ENCODE results near the gene EN2. TPM values are rescaled to one million over a fixed set of nuclear protein-coding genes. Genes with fewer than 3 reads are reported as not detected.
A peak's percentile ranks its signal among the peaks of the same experiment; 100 is the strongest.

Gene EN2
- total RNA-seq, 4 donors from 2014 or later = 0.06 TPM; not detected in 3

DNA sequence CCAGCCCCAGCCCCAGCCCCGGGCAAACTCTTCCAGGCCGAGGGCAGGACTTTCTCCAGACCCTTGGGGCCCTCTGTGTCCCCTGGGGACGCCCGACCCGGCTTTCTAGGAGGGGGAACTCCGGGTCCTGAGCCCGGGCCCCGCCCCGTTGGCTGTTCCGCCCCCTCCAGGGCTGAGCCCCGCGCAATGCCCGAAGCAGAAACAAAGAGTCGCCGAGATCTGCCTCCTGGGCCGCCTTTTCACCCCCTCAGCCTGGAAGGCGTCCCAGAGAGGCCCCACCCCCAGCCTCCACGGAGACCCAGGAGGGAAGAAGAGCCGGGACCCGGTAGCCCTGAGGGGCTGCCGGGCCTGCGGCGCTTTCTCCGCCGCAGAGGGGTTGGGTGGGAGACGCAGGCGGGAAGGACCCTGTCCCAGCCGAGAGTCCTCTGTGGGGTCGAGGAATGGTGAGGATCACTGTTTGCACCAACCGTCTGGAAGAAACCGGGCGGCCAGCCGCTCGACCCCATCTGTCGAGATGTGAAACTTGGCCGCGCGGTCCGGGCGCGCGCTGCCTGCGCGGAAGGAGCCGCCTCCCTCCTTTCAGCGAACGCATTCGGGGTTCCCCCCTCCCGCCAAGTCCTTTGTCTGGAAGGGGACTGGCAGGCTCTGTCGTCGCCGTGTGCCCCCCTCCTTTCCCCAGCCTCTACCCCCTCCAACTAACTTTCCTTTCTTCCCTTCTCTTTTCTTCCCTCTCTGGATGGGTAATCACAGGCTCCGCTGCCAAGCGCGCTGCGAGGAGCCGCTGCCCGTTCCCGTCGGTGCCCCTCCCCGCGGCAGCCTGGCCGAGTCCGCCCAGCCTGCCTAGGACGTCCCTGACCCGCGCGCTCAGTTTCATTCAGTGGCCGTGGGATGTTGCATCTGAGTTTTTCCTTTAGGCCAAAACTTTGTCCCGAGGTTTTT lies 10.2 kb downstream of the EN2 start:
- intact Hi-C loops (cut with DNase I) = no loop called here

DNA sequence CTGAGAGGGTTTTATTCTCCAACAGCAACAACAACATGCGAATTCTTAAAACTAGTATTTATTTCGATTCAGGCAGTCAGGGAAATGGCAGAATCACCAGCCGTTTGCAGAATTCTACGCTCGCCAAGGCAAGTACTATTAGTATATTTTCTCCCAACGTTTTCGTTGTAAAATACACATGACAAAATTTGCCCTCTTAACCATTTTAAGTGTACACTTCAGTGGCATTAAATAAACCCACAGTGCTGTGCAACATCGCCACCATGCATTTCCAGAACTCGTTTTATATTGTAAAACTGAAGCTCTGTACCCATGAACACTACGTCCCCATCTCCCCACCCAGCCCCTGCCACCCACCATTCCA lies 10.8 kb downstream of the EN2 start:
- Histone ChIP-seq H3K9me3 (no peaks in the 10 kb centered on the region), H3K27me3 (peaks cover 6 to 100% (median 92%) of the 10 kb centered on the region in 4 donors), H3K27ac (replicated peaks in 1 of 4) (no peak overlapping the region), H3K4me3 (peak overlapping the region in 1 of 4 donors; percentile 22), H3K36me3 (no peaks in the 10 kb centered on the region), H3K4me1 (peaks cover 25 to 36% (median 32%) of the 10 kb centered on the region in 4 donors)
- intact Hi-C loops (cut with DNase I) = no loop called here
- no peak for DNase-seq (ENCODE audit: extremely low spot score)
- 12% methylated on average over 10 of the region's 10 CpGs for WGBS
- no peak for TF ChIP-seq POLR2AphosphoS5 (IDR thresholded peaks at IDR 0.05)
- no peak for TF ChIP-seq POLR2A (IDR thresholded peaks at IDR 0.05; ENCODE audit: low read depth)
- TF ChIP-seq, protein P1, sequence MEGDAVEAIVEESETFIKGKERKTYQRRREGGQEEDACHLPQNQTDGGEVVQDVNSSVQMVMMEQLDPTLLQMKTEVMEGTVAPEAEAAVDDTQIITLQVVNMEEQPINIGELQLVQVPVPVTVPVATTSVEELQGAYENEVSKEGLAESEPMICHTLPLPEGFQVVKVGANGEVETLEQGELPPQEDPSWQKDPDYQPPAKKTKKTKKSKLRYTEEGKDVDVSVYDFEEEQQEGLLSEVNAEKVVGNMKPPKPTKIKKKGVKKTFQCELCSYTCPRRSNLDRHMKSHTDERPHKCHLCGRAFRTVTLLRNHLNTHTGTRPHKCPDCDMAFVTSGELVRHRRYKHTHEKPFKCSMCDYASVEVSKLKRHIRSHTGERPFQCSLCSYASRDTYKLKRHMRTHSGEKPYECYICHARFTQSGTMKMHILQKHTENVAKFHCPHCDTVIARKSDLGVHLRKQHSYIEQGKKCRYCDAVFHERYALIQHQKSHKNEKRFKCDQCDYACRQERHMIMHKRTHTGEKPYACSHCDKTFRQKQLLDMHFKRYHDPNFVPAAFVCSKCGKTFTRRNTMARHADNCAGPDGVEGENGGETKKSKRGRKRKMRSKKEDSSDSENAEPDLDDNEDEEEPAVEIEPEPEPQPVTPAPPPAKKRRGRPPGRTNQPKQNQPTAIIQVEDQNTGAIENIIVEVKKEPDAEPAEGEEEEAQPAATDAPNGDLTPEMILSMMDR (IDR thresholded peaks at IDR 0.05) = no peak
- no peak for TF ChIP-seq EP300 (IDR thresholded peaks at IDR 0.05)

More for the DNA sequence above, 10.2 kb downstream of the EN2 start:
- Histone ChIP-seq H3K4me3 (peak overlapping the region; percentile 10 to 38 (median 28)), H3K36me3 (no peaks in the 10 kb centered on the region), H3K27ac (replicated peaks in 1 of 4) (no peak overlapping the region), H3K9me3 (no peaks in the 10 kb centered on the region), H3K27me3 (peaks cover 6 to 100% (median 90%) of the 10 kb centered on the region in 4 donors), H3K4me1 (peaks cover 25 to 36% (median 32%) of the 10 kb centered on the region in 4 donors)
- WGBS = 5% methylated on average over 35 of the region's 70 CpGs
- no peak for TF ChIP-seq EP300 (IDR thresholded peaks at IDR 0.05)
- TF ChIP-seq POLR2AphosphoS5 (IDR thresholded peaks at IDR 0.05) = no peak
- no peak for TF ChIP-seq POLR2A (IDR thresholded peaks at IDR 0.05; ENCODE audit: low read depth)
- TF ChIP-seq, protein P1 (IDR thresholded peaks at IDR 0.05) = no peak
- no peak for DNase-seq (ENCODE audit: extremely low spot score)

DNA sequence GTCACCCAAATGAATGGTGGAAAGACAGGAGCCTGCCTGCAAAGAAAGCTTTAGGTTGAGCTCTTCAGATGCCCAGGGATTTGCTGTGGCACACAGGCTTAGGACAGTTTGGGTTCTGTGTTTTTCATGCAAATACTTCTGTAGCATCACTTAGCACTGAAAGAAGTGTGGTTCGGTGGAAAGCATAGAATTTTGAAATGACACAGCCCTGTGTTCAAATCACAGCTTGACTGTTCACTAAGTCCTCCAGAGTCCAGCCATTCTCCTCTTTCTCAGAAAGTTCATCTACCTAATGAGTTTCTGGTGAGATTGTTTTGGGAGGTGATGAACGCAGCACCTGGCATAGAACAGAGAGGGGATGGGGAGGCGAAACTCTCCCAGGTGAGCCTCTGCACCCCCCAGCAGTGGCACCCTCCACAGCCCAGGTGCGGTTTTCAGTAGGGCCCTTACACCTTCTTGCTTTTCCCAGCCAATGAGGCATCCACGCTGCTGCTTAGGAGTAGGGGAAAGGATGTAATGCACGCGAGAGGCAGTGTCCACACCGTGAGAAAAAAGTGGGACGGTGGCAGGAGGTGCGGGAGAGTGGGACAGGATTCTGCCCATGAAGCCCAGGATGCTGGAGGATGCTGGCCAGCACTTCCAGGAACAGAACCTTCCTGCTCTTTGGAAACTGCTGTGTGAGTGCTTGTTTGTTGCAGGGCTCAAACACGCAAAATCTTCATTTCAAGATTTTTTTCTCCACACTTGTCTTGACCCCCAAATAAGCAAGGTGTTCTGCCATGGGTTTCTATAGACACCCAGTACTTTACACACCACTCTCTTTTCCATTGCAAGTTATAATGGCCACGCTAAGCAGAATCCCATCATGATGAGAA lies 11.6 kb downstream of the EN2 start:
- WGBS = 7% methylated on average over 12 of the region's 12 CpGs
- DNase-seq (ENCODE audit: extremely low spot score) = no peak
- peaks cover 6 to 100% (median 93%) of the 10 kb centered on the region in 4 donors for H3K27me3 ChIP-seq
- TF ChIP-seq, protein P1 (IDR thresholded peaks at IDR 0.05) = no peak
- TF ChIP-seq POLR2AphosphoS5 (IDR thresholded peaks at IDR 0.05) (no peak), POLR2A (IDR thresholded peaks at IDR 0.05; ENCODE audit: low read depth) (no peak), EP300 (IDR thresholded peaks at IDR 0.05) (no peak)
- no peaks in the 10 kb centered on the region for H3K9me3 ChIP-seq
- intact Hi-C loops (cut with DNase I) = no loop called here
- no peak overlapping the region for H3K27ac ChIP-seq (replicated peaks in 1 of 4)
- no peak overlapping the region for H3K4me3 ChIP-seq
- H3K36me3 ChIP-seq = no peaks in the 10 kb centered on the region
- peaks cover 25 to 36% (median 32%) of the 10 kb centered on the region in 4 donors for H3K4me1 ChIP-seq

DNA sequence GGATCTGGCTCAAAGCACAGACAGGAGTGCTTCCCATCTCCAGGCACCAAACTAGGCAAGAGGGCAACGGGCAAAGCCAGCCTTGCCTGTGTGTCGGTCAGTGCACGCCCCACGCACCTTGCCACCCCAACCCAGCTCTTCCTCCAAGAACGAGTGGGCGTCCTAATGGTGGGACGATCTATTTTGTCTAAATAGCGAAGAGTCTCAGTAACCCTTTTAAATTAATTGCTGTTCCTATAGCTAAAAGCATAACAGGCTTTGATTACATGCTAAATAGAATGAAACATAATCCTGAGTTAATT lies 12.2 kb downstream of the EN2 start:
- TF ChIP-seq POLR2A (IDR thresholded peaks at IDR 0.05; ENCODE audit: low read depth) (no peak), POLR2AphosphoS5 (IDR thresholded peaks at IDR 0.05) (no peak), EP300 (IDR thresholded peaks at IDR 0.05) (no peak)
- TF ChIP-seq, protein P1 (IDR thresholded peaks at IDR 0.05) = no peak
- intact Hi-C loops (cut with DNase I) = no loop called here
- Histone ChIP-seq H3K27me3 (peaks cover 6 to 100% (median 90%) of the 10 kb centered on the region in 4 donors), H3K9me3 (peaks cover 0 to under 1% (median 0%) of the 10 kb centered on the region in 4 donors), H3K36me3 (no peaks in the 10 kb centered on the region), H3K27ac (replicated peaks in 1 of 4) (no peak overlapping the region), H3K4me3 (no peak overlapping the region), H3K4me1 (peaks cover 25 to 35% (median 32%) of the 10 kb centered on the region in 4 donors)
- no peak for DNase-seq (ENCODE audit: extremely low spot score)
- 29% methylated on average over 8 of the region's 8 CpGs for WGBS
